IPS-11a (cell line): ENCODE measurements around the gene OTOA.
"Not testable (repeated sequence)": the region's sequence is repeated elsewhere in the genome, so short reads cannot be mapped to it uniquely, and the experiment has no call there.

Experiments used
- H3K4me3 ChIP-seq: one replicate; pipeline ENCODE4 v1.5.1; 2013; ENCODE audit warnings: low read depth, low read length, control low read depth

OTOA gene

GRCh38 chr16:21801538-21802374 is 138.0 kb downstream of the OTOA start:
- not testable (repeated sequence) for H3K4me3 ChIP-seq

- not testable (repeated sequence) for H3K4me3 ChIP-seq
Measured at GRCh38 chr16:21802375-21802663, 138.6 kb downstream of the OTOA start.
